Brain microvascular endothelial cell (primary cell): ENCODE measurements around the gene PIGT.

Experiments used
- DNase-seq: peaks from one replicate; pipeline ENCODE4 v3.0.0-alpha.2; 2020
- H3K27ac ChIP-seq: fragments of 250-450 bp; sonication (Bioruptor Pico); 2 replicates; pipeline ENCODE4 v1.5.1; 2020; ENCODE audit warnings: mild to moderate bottlenecking, moderate library complexity
- H3K27me3 ChIP-seq: fragments of 250-450 bp; sonication (Bioruptor Pico); replicated peaks from 2 replicates; pipeline ENCODE4 v1.5.1; 2020; ENCODE audit warnings: mild to moderate bottlenecking
- H3K36me3 ChIP-seq: fragments of 250-450 bp; sonication (Bioruptor Pico); replicated peaks from 2 replicates; pipeline ENCODE4 v1.5.1; 2020; ENCODE audit warnings: mild to moderate bottlenecking
- H3K4me3 ChIP-seq: 2 replicates; pipeline ENCODE4 v1.5.1; 2011; ENCODE audit warnings: low read depth, mild to moderate bottlenecking, control low read depth, low read length, moderate library complexity
- CTCF ChIP-seq: IDR thresholded peaks from 2 replicates; pipeline ENCODE4 v1.5.1; 2011; ENCODE audit warnings: low read depth, mild to moderate bottlenecking, moderate library complexity, low read length, control low read depth, inconsistent platforms; ENCODE audit errors: missing control alignments
- in situ Hi-C: cut with HindIII; loops from 2 replicates; pipeline ENCODE4 v1.10.0; 2017; ENCODE audit warnings: low sequenced_read_pairs, low pct_ligation_motif_present

PIGT gene

GRCh38 chr20:45462711-45463509, 47.0 kb downstream of the PIGT start:
- in situ Hi-C loops, result no loop called here
- no peak for DNase-seq
- Histone ChIP-seq H3K4me3 (no peak overlapping the region), H3K27me3 (peaks cover 29% of the 10 kb centered on the region), H3K27ac (no peak overlapping the region), H3K36me3 (no peaks in the 10 kb centered on the region)
- TF ChIP-seq CTCF, result no peak

GRCh38 chr20:45463709-45464108, 47.8 kb downstream of the PIGT start:
- no peak for TF ChIP-seq CTCF
- in situ Hi-C loops, result no loop called here
- H3K27me3 ChIP-seq, result peaks cover 36% of the 10 kb centered on the region
- no peak for DNase-seq
- H3K27ac ChIP-seq, result no peak overlapping the region
- H3K36me3 ChIP-seq, result no peaks in the 10 kb centered on the region
- H3K4me3 ChIP-seq, result no peak overlapping the region

- Histone ChIP-seq H3K27me3 (peaks cover 49% of the 10 kb centered on the region), H3K36me3 (no peaks in the 10 kb centered on the region)
- in situ Hi-C loops, result no loop called here
Measured at GRCh38 chr20:45465491-45466266, 49.7 kb downstream of the PIGT start.

GRCh38 chr20:45467172-45467571, 51.2 kb downstream of the PIGT start:
- TF ChIP-seq CTCF, result no peak
- in situ Hi-C loops, result no loop called here
- Histone ChIP-seq H3K27me3 (peaks cover 61% of the 10 kb centered on the region), H3K4me3 (no peak overlapping the region), H3K36me3 (no peaks in the 10 kb centered on the region), H3K27ac (no peak overlapping the region)
- DNase-seq, result no peak

More at GRCh38 chr20:45465491-45466266, 49.7 kb downstream of the PIGT start:
- no peak for TF ChIP-seq CTCF
- no peak overlapping the region for H3K27ac ChIP-seq
- DNase-seq, result no peak
- no peak overlapping the region for H3K4me3 ChIP-seq

GRCh38 chr20:45467861-45468260, 51.9 kb downstream of the PIGT start:
- Histone ChIP-seq H3K36me3 (no peaks in the 10 kb centered on the region), H3K27me3 (peaks cover 57% of the 10 kb centered on the region), H3K27ac (no peak overlapping the region), H3K4me3 (no peak overlapping the region)
- no peak for TF ChIP-seq CTCF
- no peak for DNase-seq
- in situ Hi-C loops, result no loop called here
